HepG2 (cell line): Measurements from ENCODE around the gene MXD3. TPM values are rescaled to one million over a fixed set of nuclear protein-coding genes. Genes with fewer than 3 reads are reported as not detected.

Experiments used
- ARHGAP35 ChIP-seq: sonication (generic); formaldehyde crosslinking; IDR thresholded peaks from 2 replicates; pipeline ENCODE4 v1.9.0; 2022; ENCODE audit warnings: mild to moderate bottlenecking, inconsistent platforms, moderate library complexity, missing genetic modification reagents, borderline replicate concordance
- CAMTA2 ChIP-seq: sonication (generic); formaldehyde crosslinking; IDR thresholded peaks from 2 replicates; pipeline ENCODE4 v1.4.0; 2020; ENCODE audit warnings: mild to moderate bottlenecking, missing genetic modification reagents, borderline replicate concordance
- DPF2 ChIP-seq: sonication (generic); formaldehyde crosslinking; IDR thresholded peaks from 2 replicates; pipeline ENCODE4 v1.4.0; 2020; ENCODE audit warnings: mild to moderate bottlenecking, low read depth, missing genetic modification reagents, borderline replicate concordance
- EED ChIP-seq: sonication (generic); formaldehyde crosslinking; IDR thresholded peaks from 2 replicates; pipeline ENCODE4 v1.5.0; 2020; ENCODE audit warnings: mild to moderate bottlenecking, missing genetic modification reagents
- FUBP1 ChIP-seq: sonication (generic); formaldehyde crosslinking; IDR thresholded peaks from 2 replicates; pipeline ENCODE4 v1.5.1; 2020; ENCODE audit warnings: missing genetic modification reagents, mild to moderate bottlenecking, borderline replicate concordance
- HDAC1 ChIP-seq: sonication (generic); formaldehyde crosslinking; IDR thresholded peaks from 2 replicates; pipeline ENCODE4 v1.5.1; 2020; ENCODE audit warnings: mild to moderate bottlenecking, missing genetic modification reagents
- HIVEP1 ChIP-seq: sonication (generic); formaldehyde crosslinking; IDR thresholded peaks from 2 replicates; pipeline ENCODE4 v1.4.0; 2020; ENCODE audit warnings: mild to moderate bottlenecking, missing genetic modification reagents
- IKZF1 ChIP-seq: fragments of 450-650 bp; IDR thresholded peaks from 2 replicates; pipeline ENCODE4 v1.7.1; 2016
- KLF13 ChIP-seq: sonication (generic); formaldehyde crosslinking; IDR thresholded peaks from 2 replicates; pipeline ENCODE4 v1.4.0; 2020; ENCODE audit warnings: mild to moderate bottlenecking, missing genetic modification reagents
- KLF9 ChIP-seq: IDR thresholded peaks from 2 replicates; pipeline ENCODE4 v1.6.1; 2016; ENCODE audit warnings: low read depth
- MIXL1 ChIP-seq: IDR thresholded peaks from 2 replicates; pipeline ENCODE4 v1.6.1; 2016
- RAD51 ChIP-seq: fragments of 450-650 bp; IDR thresholded peaks from 2 replicates; pipeline ENCODE4 v1.6.1; 2016; ENCODE audit warnings: borderline replicate concordance
- RARG ChIP-seq: sonication (generic); formaldehyde crosslinking; IDR thresholded peaks from 2 replicates; pipeline ENCODE4 v1.4.0; 2020; ENCODE audit warnings: low read depth, mild to moderate bottlenecking, missing genetic modification reagents
- RBM39 ChIP-seq: fragments of 200-400 bp; formaldehyde crosslinking; IDR thresholded peaks from one replicate; pipeline ENCODE4 v1.6.1; 2018; ENCODE audit warnings: antibody characterized with exemption, mild to moderate bottlenecking, low read depth, low read length; ENCODE audit not compliant: poor library complexity, severe bottlenecking
- RCOR2 ChIP-seq: IDR thresholded peaks from 2 replicates; pipeline ENCODE4 v1.6.1; 2016; ENCODE audit warnings: missing biosample characterization, missing genetic modification reagents
- SATB2 ChIP-seq: sonication (generic); formaldehyde crosslinking; IDR thresholded peaks from 2 replicates; pipeline ENCODE4 v1.5.0; 2020; ENCODE audit warnings: missing genetic modification reagents
- YY1 ChIP-seq: IDR thresholded peaks from 2 replicates; pipeline ENCODE4 v1.6.1; 2011; ENCODE audit warnings: low read length, low read depth, moderate library complexity, mild to moderate bottlenecking; ENCODE audit not compliant: insufficient read depth, insufficient replicate concordance
- ZBTB26 ChIP-seq: IDR thresholded peaks from 2 replicates; pipeline ENCODE4 v1.6.1; 2016; ENCODE audit warnings: missing compliant biosample characterization, missing genetic modification reagents, borderline replicate concordance
- ZBTB37 ChIP-seq: sonication (generic); formaldehyde crosslinking; IDR thresholded peaks from 2 replicates; pipeline ENCODE4 v1.4.0; 2020; ENCODE audit warnings: mild to moderate bottlenecking, missing genetic modification reagents
- ZBTB42 ChIP-seq: sonication (generic); formaldehyde crosslinking; IDR thresholded peaks from 2 replicates; pipeline ENCODE4 v1.5.0; 2020; ENCODE audit warnings: mild to moderate bottlenecking, missing genetic modification reagents
- ZNF17 ChIP-seq: sonication (generic); formaldehyde crosslinking; IDR thresholded peaks from 2 replicates; pipeline ENCODE4 v1.5.0; 2020; ENCODE audit warnings: mild to moderate bottlenecking, missing genetic modification reagents
- ZNF335 ChIP-seq: sonication (generic); formaldehyde crosslinking; IDR thresholded peaks from 2 replicates; pipeline ENCODE4 v1.4.0; 2020; ENCODE audit warnings: missing genetic modification reagents
- ZNF616 ChIP-seq: sonication (generic); formaldehyde crosslinking; IDR thresholded peaks from 2 replicates; pipeline ENCODE4 v1.5.0; 2020; ENCODE audit warnings: low read depth, mild to moderate bottlenecking, missing genetic modification reagents
- ZNF678 ChIP-seq: sonication (generic); formaldehyde crosslinking; IDR thresholded peaks from 2 replicates; pipeline ENCODE4 v1.4.0; 2020; ENCODE audit warnings: mild to moderate bottlenecking, missing genetic modification reagents
- ZNF768 ChIP-seq: sonication (generic); formaldehyde crosslinking; IDR thresholded peaks from 2 replicates; pipeline ENCODE4 v1.4.0; 2020; ENCODE audit warnings: missing genetic modification reagents
- ZNF788 ChIP-seq: sonication (generic); formaldehyde crosslinking; IDR thresholded peaks from 2 replicates; pipeline ENCODE4 v1.5.0; 2020; ENCODE audit warnings: mild to moderate bottlenecking, missing genetic modification reagents, borderline replicate concordance
- polyA plus RNA-seq, 8 experiments: library from polyadenylated mRNA; depleted of rRNA in 3 of 8; stranded (reverse) in 7 of 8; unstranded in 1 of 8; fragments of >200 nt; fragmentation: Illumina TruSeq in 4 of 8; extraction: Trizol in 4 of 8; gene quantifications; 2 replicates each; pipeline versions ENCODE4 v1.2.1 to v1.2.3, GENCODE V29; 2011 to 2016; ENCODE audit warnings: low read depth in 4 of 8, missing spikeins in 1 of 8, mixed read lengths in 1 of 8; ENCODE audit not compliant: insufficient read depth in 1 of 8
- total RNA-seq, 5 experiments: library from RNA; depleted of rRNA; stranded (reverse); fragments of >200 nt; fragmentation: Illumina TruSeq; extraction: Trizol; gene quantifications; 2 replicates each; pipeline ENCODE4 v1.2.3, GENCODE V29; 2016; ENCODE audit warnings: low read depth in 1 of 5

Gene MXD3
- total and polyA plus RNA-seq, 2 of the 13 experiments (the other 11 are each of a cell fraction or from before 2014, with no cell fraction given): 10.5 to 12.8 TPM

GRCh38 chr5:177303121-177303924 lies 8.4 kb downstream of the MXD3 start, which contains the start of the genes PRELID1 and RAB24 (continued):
- TF ChIP-seq ZNF768 (CRISPR knock-in tag) (peak; percentile 12; the same call in 1 of the 2 replicates), IKZF1 (no peak), RARG (CRISPR knock-in tag) (no peak), FUBP1 (CRISPR knock-in tag) (no peak), DPF2 (CRISPR knock-in tag) (no peak), ZBTB37 (CRISPR knock-in tag) (no peak), ZNF335 (0 out of 2 replicates have a peak, but pooled peaks have one; percentile 44), ARHGAP35 (CRISPR knock-in tag) (peak; percentile 84; the same call in 1 of the 2 replicates), RCOR2 (CRISPR knock-in tag) (no peak), ZNF17 (CRISPR knock-in tag) (no peak), HDAC1 (CRISPR knock-in tag) (peak; percentile 90), YY1 (peak; percentile 92), ZBTB42 (CRISPR knock-in tag) (no peak), ZNF616 (0 out of 2 replicates have a peak, but pooled peaks have one; percentile 57), KLF9 (CRISPR knock-in tag) (peak; percentile 48; the same call in 1 of the 2 replicates), KLF13 (CRISPR knock-in tag) (0 out of 2 replicates have a peak, but pooled peaks have one; percentile 56), ZBTB26 (CRISPR knock-in tag) (no peak), ZNF678 (CRISPR knock-in tag) (no peak), SATB2 (CRISPR knock-in tag) (no peak), HIVEP1 (peak; percentile 95), ZNF788 (peak; percentile 43; the same call in 1 of the 2 replicates), EED (CRISPR knock-in tag) (no peak), RAD51 (peak; percentile 53; the same call in 1 of the 2 replicates), MIXL1 (CRISPR knock-in tag) (no peak), CAMTA2 (CRISPR knock-in tag) (0 out of 2 replicates have a peak, but pooled peaks have one; percentile 87), RBM39 (no peak)
